GM12873 (cell line): Measurements from ENCODE around the gene MTG2.

Source experiments
- CTCF ChIP-seq: IDR thresholded peaks from 2 replicates; pipeline ENCODE4 v1.5.1; 2012; ENCODE audit warnings: low read depth, mild to moderate bottlenecking, moderate library complexity, low read length, control low read depth; ENCODE audit not compliant: insufficient read depth; ENCODE audit errors: missing control alignments

The MTG2 gene

DNA sequence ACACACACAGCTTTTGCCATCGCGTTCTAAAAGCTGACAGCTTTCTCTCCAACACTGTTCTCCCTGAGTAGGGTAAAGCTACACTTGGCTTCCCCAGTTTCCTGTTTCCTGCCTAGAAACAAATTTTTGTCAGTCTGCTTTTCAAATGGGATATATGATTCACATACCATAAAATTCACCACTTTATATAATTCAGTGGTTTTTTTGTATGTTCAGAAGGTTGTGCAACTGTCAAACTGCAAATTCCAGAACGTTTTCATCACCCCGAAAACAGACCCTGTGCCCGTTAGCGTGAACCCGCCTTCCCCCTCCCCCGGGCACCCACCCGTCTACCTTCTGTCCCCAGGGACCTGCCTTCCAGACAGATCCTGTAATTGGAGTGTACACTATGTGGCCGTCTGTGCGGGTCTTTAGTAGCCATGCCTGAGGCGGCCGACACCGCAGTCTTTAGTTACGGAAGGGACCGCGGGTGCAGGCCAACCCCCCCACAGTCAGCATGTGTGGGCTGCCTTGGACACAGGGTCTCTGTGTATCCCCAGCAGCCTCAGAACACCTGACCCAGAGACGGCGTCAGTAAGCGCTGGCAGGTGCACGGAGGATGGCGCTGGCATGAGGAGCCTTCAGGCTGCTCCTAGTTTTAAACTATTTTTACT lies 20.7 kb downstream of the MTG2 start:
- TF ChIP-seq CTCF = no peak

- TF ChIP-seq CTCF = no peak
Measured at GRCh38 chr20:62205618-62206387, 23.0 kb downstream of the MTG2 start.

DNA sequence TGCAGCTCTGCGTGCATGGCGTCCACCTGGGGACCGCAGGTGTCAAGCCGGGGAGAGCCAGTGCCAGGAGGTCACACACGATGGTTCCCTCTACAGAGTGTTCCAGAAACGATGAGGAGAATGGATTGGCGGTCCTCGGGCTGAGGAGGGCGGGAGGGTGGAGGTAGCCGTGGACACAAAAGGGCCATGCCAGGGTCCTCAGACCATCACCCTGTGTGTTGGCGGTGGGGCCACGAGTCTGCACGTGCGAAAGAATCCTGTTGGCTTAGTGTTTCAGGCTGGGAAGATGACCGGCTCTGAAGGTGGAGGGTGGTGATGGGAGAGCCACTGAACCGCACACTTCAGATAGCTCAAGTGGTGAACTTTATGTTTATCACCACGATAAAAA lies 23.6 kb downstream of the MTG2 start:
- TF ChIP-seq CTCF = no peak

DNA sequence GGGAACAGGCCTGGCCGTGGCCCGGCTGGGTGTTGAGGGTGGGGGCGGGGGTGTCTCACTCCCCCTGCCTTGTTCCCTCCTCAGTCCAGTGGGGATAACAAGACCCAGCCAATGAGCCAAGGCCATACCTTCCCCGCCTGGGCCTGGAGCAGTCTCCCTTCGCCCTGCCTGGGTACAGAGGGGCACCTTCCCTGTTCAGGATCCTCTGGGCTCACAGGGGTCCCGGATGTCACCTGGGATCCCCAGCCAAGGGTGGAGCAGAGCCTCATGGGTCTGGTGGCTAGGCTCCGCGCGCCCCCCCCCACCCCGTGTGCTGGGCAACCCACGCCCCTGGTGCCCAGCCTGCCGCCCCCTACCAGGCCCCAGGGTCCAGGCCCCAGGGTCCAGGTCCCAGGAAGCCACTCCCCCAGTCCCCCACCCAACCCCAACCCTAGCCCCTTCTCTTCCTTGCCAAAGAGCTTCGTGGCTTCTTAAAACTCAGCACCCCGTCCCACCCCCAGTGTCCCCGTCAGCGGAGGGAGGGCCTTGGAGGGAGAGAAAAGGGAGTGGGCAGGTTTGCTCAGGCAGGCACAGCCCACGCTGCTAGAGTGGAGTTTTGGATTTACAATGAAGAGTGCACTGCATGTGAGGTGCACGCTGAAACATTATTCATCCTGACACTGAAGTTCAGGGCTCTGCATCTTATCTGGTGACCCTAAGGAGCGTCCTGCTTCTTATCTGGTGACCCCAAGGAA lies 25.4 kb downstream of the MTG2 start:
- TF ChIP-seq CTCF = no peak

- no peak for TF ChIP-seq CTCF
Measured at GRCh38 chr20:62208795-62209755, 26.2 kb downstream of the MTG2 start.

- TF ChIP-seq CTCF = no peak
Measured at GRCh38 chr20:62209850-62210495, 27.1 kb downstream of the MTG2 start.
